ENCODE results near the gene APLP2.

APLP2 gene

GRCh38 chr11:130162733-130163132 lies 93.0 kb downstream of the APLP2 start:
- no peak for TF ChIP-seq CTCF (IDR thresholded peaks at IDR 0.05; ENCODE audit: insufficient read depth, low read depth, low read length, missing control alignments)
- no peak for DNase-seq (ENCODE audit: low read depth)
- no peak overlapping the region for H3K4me3 ChIP-seq (ENCODE audit: low read depth, low read length)

GRCh38 chr11:130163346-130164220 lies 93.9 kb downstream of the APLP2 start:
- no peak for DNase-seq (ENCODE audit: low read depth)
- H3K4me3 ChIP-seq (ENCODE audit: low read depth, low read length) = no peak overlapping the region
- TF ChIP-seq CTCF (IDR thresholded peaks at IDR 0.05; ENCODE audit: insufficient read depth, low read depth, low read length, missing control alignments) = no peak

DNA sequence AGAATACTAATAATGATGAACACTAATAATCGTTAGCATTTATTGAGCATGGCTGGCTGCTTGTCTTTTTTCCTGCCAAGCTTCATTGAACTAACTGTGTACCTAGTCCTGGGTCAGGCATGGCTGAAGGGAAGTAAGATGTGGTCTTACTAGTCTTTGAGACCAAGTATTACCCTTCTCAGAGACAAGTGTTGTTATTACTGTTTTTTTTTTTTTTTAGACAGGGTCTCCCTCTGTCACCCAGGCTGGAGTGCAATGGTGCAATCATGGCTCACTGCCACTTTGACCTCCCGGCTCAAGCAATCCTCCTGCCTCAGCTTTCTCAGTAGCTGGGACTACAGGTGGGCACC lies 94.5 kb downstream of the APLP2 start:
- no peak for TF ChIP-seq CTCF (IDR thresholded peaks at IDR 0.05; ENCODE audit: insufficient read depth, low read depth, low read length, missing control alignments)
- H3K4me3 ChIP-seq (ENCODE audit: low read depth, low read length) = no peak overlapping the region
- DNase-seq (ENCODE audit: low read depth) = no peak

GRCh38 chr11:130165601-130166456 lies 96.1 kb downstream of the APLP2 start:
- no peak for TF ChIP-seq CTCF (IDR thresholded peaks at IDR 0.05; ENCODE audit: insufficient read depth, low read depth, low read length, missing control alignments)
- DNase-seq (ENCODE audit: low read depth) = no peak
- no peak overlapping the region for H3K4me3 ChIP-seq (ENCODE audit: low read depth, low read length)

- no peak for TF ChIP-seq CTCF (IDR thresholded peaks at IDR 0.05; ENCODE audit: insufficient read depth, low read depth, low read length, missing control alignments)
- H3K4me3 ChIP-seq (ENCODE audit: low read depth, low read length) = no peak overlapping the region
- DNase-seq (ENCODE audit: low read depth) = peak; percentile 22
Observed at GRCh38 chr11:130166457-130166784, 96.7 kb downstream of the APLP2 start.

DNA sequence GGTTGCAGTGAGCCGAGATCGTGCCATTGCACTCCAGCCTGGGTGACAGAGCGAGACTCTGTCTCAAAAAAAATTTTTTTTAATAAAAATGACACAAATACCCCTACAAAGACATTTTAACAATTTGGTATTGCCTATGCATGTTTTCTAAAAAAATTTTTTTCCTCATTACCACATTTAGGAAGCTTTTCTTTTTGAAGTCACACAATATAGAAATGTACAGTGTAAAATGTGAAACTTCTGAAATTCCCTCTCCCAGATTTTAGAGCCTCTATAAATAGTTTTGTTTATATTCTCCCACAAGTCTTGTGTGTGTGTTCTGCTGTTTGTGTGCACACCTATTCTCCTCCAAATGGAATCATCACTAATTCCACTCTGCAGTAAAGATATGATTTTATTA lies 97.5 kb downstream of the APLP2 start:
- no peak overlapping the region for H3K4me3 ChIP-seq (ENCODE audit: low read depth, low read length)
- DNase-seq (ENCODE audit: low read depth) = no peak
- TF ChIP-seq CTCF (IDR thresholded peaks at IDR 0.05; ENCODE audit: insufficient read depth, low read depth, low read length, missing control alignments) = no peak
